ENCODE measurements around the gene ARV1. TPM values are rescaled to one million over a fixed set of nuclear protein-coding genes. Genes with fewer than 3 reads are reported as not detected.
"Not testable (repeated sequence)": the region's sequence is repeated elsewhere in the genome, so short reads cannot be mapped to it uniquely, and the experiment has no call there.

Gene ARV1
- total RNA-seq, 1 experiment from 2014 or later = 51.8 TPM

DNA sequence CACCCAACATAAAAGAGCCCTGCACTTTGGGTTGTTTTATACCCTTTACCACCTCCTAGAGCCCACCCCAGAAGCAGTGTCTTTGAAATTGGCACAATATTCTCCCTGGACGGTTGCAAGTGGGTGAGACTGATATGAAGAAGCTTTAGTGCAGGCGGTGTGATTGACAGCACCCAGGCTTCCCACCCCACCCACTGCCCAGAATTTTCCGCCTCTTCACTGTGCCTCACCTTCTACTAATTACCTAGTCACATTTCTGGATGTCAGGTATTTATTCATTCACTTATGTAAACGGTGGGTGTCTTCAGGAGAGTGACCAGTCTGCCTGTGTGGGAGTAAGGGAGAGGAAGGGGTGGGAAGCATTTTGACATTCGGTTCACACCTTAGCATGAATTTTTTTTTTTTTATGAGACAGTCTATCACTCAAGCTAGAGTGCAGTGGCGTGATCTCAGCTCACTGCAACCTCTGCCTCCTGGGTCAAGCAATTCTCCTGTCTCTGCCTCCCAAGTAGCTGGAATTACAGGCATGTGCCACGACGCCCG, 62.9 kb downstream of the ARV1 start:
- intact Hi-C loops (cut with micrococcal nuclease) = no loop called here
- no peaks in the 10 kb centered on the region for H3K9me3 Mint-ChIP-seq (ENCODE audit: unreplicated experiment)
- DNase-seq (ENCODE audit: unreplicated experiment) = no peak
- no TSS peak for BruUV-seq (replicated peaks)
- H3K27me3 Mint-ChIP-seq (ENCODE audit: insufficient read depth, unreplicated experiment) = peaks cover 23% of the 10 kb centered on the region
- ChIA-PET CTCF (interaction anchor here (1.8 kb wide), 1 partner anchor 169 kb away, joined by 9 read pairs; no protein-coding TSS in a partner anchor), POLR2A (interaction anchor here (0.7 to 2.1 kb wide), 4 partner anchors 25 to 105 kb away, joined by 3 to 4 read pairs (median 4); no protein-coding TSS in a partner anchor)
- no peaks in the 10 kb centered on the region for H3K36me3 Mint-ChIP-seq (ENCODE audit: insufficient read depth, unreplicated experiment)
- TF ChIP-seq, protein P1, sequence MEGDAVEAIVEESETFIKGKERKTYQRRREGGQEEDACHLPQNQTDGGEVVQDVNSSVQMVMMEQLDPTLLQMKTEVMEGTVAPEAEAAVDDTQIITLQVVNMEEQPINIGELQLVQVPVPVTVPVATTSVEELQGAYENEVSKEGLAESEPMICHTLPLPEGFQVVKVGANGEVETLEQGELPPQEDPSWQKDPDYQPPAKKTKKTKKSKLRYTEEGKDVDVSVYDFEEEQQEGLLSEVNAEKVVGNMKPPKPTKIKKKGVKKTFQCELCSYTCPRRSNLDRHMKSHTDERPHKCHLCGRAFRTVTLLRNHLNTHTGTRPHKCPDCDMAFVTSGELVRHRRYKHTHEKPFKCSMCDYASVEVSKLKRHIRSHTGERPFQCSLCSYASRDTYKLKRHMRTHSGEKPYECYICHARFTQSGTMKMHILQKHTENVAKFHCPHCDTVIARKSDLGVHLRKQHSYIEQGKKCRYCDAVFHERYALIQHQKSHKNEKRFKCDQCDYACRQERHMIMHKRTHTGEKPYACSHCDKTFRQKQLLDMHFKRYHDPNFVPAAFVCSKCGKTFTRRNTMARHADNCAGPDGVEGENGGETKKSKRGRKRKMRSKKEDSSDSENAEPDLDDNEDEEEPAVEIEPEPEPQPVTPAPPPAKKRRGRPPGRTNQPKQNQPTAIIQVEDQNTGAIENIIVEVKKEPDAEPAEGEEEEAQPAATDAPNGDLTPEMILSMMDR (IDR thresholded peaks at IDR 0.05; ENCODE audit: unreplicated experiment) = no peak
- peak overlapping the region; percentile 77 for H3K4me3 Mint-ChIP-seq (ENCODE audit: unreplicated experiment)
- H3K4me1 Mint-ChIP-seq (ENCODE audit: insufficient read depth, unreplicated experiment) = no peaks in the 10 kb centered on the region
- H3K27ac Mint-ChIP-seq (ENCODE audit: low read depth, unreplicated experiment) = no peak overlapping the region

DNA sequence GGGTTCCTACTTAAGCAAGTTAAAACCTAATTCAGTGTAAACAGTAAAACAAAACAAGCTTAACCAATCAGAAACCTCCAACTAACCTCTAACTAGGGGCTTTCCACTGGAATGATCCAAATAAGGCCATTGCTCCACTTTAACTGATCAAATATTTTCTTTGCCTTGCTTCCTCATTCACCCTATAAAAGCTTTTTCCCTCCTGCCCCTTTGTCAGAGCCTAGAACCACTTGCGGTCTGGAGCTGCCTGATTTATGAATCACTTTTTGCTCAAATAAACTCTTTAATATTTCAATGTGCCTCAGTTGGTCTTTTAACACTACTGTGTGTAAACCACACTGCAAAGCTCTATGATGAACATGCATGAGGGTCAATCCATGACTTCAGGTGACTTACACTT, 65.7 kb downstream of the ARV1 start:
- CTCF ChIA-PET = interaction anchor here (1.0 to 2.5 kb wide), 5 partner anchors 8 to 166 kb away, joined by 3 to 6 read pairs (median 4); no protein-coding TSS in a partner anchor
- TF ChIP-seq, protein P1 (IDR thresholded peaks at IDR 0.05; ENCODE audit: unreplicated experiment) = no peak
- BruUV-seq (replicated peaks) = no TSS peak
- no peaks in the 10 kb centered on the region for H3K9me3 Mint-ChIP-seq (ENCODE audit: unreplicated experiment)
- no peaks in the 10 kb centered on the region for H3K36me3 Mint-ChIP-seq (ENCODE audit: insufficient read depth, unreplicated experiment)
- peaks cover 51% of the 10 kb centered on the region for H3K27me3 Mint-ChIP-seq (ENCODE audit: insufficient read depth, unreplicated experiment)
- intact Hi-C loops (cut with micrococcal nuclease) = no loop called here
- POLR2A ChIA-PET = interaction anchor here (0.6 to 2.3 kb wide), 3 partner anchors 8 to 29 kb away, joined by 3 to 6 read pairs (median 3); no protein-coding TSS in a partner anchor
- H3K4me1 Mint-ChIP-seq (ENCODE audit: insufficient read depth, unreplicated experiment) = peaks cover 4% of the 10 kb centered on the region
- H3K4me3 Mint-ChIP-seq (ENCODE audit: unreplicated experiment) = no peak overlapping the region
- DNase-seq (ENCODE audit: unreplicated experiment) = no peak
- H3K27ac Mint-ChIP-seq (ENCODE audit: low read depth, unreplicated experiment) = no peak overlapping the region

DNA sequence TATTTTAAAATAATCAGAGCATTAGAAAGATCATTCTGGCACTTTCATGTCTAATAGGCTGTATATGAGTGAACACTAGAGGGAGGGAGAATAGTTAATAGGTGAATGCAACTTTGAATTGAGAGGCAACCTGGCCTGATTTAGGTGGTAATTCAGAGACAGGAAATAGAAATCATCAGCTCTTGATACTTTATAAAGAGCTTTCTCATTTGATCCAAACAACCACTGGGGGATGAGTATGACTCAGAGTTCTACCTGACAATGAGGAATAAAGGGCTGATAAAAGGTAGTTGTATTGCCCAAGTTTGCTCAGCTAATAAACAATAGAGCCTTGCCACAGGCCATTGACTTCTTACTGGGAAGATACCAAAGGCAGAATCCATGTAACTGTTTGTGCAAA, 66.4 kb downstream of the ARV1 start:
- H3K27ac Mint-ChIP-seq (ENCODE audit: low read depth, unreplicated experiment) = no peak overlapping the region
- CTCF ChIA-PET = interaction anchor here (0.6 to 2.5 kb wide), 6 partner anchors 8 to 1715 kb away, joined by 3 to 6 read pairs (median 4); no protein-coding TSS in a partner anchor
- intact Hi-C loops (cut with micrococcal nuclease) = no loop called here
- DNase-seq (ENCODE audit: unreplicated experiment) = peak; percentile 33
- peaks cover 52% of the 10 kb centered on the region for H3K27me3 Mint-ChIP-seq (ENCODE audit: insufficient read depth, unreplicated experiment)
- BruUV-seq (replicated peaks) = no TSS peak
- H3K9me3 Mint-ChIP-seq (ENCODE audit: unreplicated experiment) = no peaks in the 10 kb centered on the region
- H3K4me1 Mint-ChIP-seq (ENCODE audit: insufficient read depth, unreplicated experiment) = peaks cover 5% of the 10 kb centered on the region
- POLR2A ChIA-PET = interaction anchor here (2.3 kb wide), 1 partner anchor 10 kb away, joined by 6 read pairs; no protein-coding TSS in a partner anchor
- TF ChIP-seq, protein P1 (IDR thresholded peaks at IDR 0.05; ENCODE audit: unreplicated experiment) = no peak
- H3K36me3 Mint-ChIP-seq (ENCODE audit: insufficient read depth, unreplicated experiment) = no peaks in the 10 kb centered on the region
- no peak overlapping the region for H3K4me3 Mint-ChIP-seq (ENCODE audit: unreplicated experiment)

DNA sequence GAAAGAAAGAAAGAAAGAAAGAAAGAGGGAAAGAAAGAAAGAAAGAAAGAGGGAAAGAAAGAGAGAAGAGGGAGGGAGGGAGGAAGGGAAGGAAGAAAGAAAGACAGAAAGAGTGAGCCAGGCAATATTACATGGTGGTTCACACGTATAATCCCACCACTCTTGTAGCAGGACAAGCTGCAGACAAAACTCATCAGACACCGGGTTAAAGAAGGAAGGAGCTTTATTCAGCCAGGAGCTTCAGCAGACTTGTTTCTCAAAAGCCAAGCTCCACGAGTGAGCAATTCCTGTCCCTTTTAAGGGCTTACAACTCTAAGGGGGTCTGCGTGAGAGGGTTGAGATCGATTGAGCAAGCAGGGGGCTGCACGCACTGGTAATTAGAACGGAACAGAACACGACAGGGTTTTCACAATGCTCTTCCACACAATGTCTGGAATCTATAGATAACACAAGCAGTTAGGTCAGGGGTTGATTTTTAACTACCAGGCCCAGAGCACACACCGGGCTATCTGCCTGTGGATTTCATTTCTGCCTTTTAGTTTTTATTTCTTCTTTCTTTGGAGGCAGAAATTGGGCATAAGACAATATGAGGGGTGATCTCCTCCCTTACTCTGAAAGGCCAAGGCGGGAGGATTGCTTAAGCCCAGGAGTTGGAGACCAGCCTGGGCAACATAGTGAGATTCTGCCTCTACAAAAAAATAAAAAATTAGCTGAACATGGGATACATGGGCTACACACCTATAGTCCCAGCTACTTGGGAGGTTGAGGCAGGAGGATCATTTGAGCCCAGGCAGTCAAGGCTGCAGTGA, 67.2 kb downstream of the ARV1 start:
- intact Hi-C loops (cut with micrococcal nuclease); BruUV-seq (replicated peaks); H3K9me3 Mint-ChIP-seq (ENCODE audit: unreplicated experiment); H3K4me3 Mint-ChIP-seq (ENCODE audit: unreplicated experiment); H3K4me1 Mint-ChIP-seq (ENCODE audit: insufficient read depth, unreplicated experiment); H3K27ac Mint-ChIP-seq (ENCODE audit: low read depth, unreplicated experiment); DNase-seq (ENCODE audit: unreplicated experiment); H3K36me3 Mint-ChIP-seq (ENCODE audit: insufficient read depth, unreplicated experiment): not testable (repeated sequence)
- POLR2A ChIA-PET = interaction anchor here (0.7 kb wide), 1 partner anchor 1234 kb away, joined by 4 read pairs; no protein-coding TSS in a partner anchor
- H3K27me3 Mint-ChIP-seq (ENCODE audit: insufficient read depth, unreplicated experiment) = peaks cover 52% of the 10 kb centered on the region
- CTCF ChIA-PET = interaction anchor here (0.6 to 2.5 kb wide), 6 partner anchors 7 to 1714 kb away, joined by 3 to 6 read pairs (median 4); no protein-coding TSS in a partner anchor

Measured in MCF 10A (cell line).